Measurements from ENCODE around the gene CER1. TPM values are rescaled to one million over a fixed set of nuclear protein-coding genes. Genes with fewer than 3 reads are reported as not detected.

Gene CER1
- polyA plus RNA-seq, 3 donors, result 0.50 to 2.3 (median 0.89) TPM

DNA sequence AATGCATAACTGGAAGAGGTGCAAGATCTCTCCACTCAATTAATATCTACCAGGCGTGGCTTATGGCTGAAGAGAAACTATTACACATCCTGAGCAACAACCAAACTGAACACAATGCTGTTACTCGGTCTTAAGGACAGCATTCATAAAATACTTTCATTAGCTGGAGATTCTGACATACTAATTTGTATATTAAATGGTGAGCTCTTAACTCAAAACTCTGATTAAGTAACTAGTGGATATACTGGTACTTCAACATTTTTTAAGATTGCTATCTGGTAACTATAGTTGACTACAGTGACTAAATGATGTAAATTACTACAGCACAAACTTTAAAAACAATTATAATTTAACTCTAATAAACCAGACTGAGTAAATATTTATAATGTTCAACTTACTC, 45.1 kb downstream of the CER1 start:
- no peak for DNase-seq (ENCODE audit: extremely low read depth in 1 of 11, low read depth in 9 of 11, low spot score in 4 of 11)

- no peak for DNase-seq (ENCODE audit: extremely low read depth in 1 of 11, low read depth in 9 of 11, low spot score in 4 of 11)
Measured at GRCh38 chr9:14674630-14675029, 47.9 kb downstream of the CER1 start.

GRCh38 chr9:14671377-14671776, 51.2 kb downstream of the CER1 start:
- DNase-seq (ENCODE audit: extremely low read depth in 1 of 11, low read depth in 9 of 11, low spot score in 4 of 11), result no peak

DNA sequence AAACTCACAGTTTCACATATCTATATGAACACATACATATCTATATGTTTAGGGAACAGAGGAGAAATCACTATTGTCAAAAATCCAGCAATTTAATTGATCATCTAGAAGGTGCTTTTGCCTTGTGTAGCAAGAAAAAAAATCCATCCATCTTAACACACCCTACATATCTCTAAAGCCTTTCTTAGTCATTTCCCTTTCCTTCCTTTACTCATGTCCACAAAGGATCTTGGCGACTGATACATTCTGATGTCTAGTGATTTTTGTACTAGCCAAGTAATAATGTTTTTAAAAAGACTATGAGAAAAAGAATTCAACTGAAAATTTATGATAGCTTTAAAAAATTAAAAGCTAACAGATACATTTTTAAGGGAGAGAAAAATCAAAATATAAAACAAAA, 51.8 kb downstream of the CER1 start:
- DNase-seq (ENCODE audit: extremely low read depth in 1 of 11, low read depth in 9 of 11, low spot score in 4 of 11), result no peak

Other genes with a start within 250 kb of the CER1 start
- gene ZDHHC21, start 29.3 kb downstream of the CER1 start, polyA plus RNA-seq (ENCODE audit: insufficient read length in 3 of 3), result 10 to 100 TPM; 15.4 to 27.4 (median 21.6) TPM
- 100 to 1,000 TPM; 187 to 240 (median 207) TPM for gene FREM1, start 187.7 kb upstream of the CER1 start, polyA plus RNA-seq (ENCODE audit: insufficient read length in 3 of 3)

All from renal cortex interstitium (tissue), 11 donors.